ENCODE data around the gene CELSR1. TPM values are rescaled to one million over a fixed set of nuclear protein-coding genes. Genes with fewer than 3 reads are reported as not detected.

Gene CELSR1
- total and polyA plus RNA-seq, 8 donors: 24.6 to 59.8 (median 33.3) TPM

DNA sequence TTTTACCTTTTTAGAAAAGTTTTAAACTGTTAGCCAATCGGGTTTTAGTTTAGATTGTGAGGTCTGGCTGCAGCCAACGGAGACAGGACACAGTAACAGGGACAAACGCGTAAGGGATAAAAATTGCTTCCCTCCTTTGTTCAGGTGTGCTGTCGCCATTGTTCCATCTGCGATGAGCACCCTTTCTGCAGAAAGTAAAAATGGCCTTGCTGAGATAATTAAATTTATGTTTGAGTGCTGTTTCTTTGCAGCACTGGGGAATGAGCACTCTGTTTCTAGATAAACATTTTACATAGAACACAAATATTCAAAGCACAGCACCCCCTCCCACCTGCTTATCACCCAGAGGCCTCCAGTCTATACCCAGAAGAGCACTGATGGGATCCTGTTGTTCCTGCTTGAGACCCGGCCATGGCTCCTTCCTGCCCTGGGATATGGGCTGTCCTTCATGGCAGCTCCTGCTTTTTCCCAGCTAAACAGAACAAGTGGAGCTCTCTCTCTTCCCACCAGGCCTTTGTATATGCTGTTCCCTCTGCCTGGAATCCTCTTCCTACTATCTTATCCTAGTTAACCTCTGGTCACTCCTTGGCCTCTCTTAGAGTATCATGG is 34.3 kb upstream of the CELSR1 start:
- ATAC-seq (no peak), DNase-seq (peak in 1 of 4 donors; percentile 9)
- Histone ChIP-seq H3K4me1 (peaks cover 5 to 30% of the 10 kb centered on the region in 2 donors), H3K4me3 (no peak overlapping the region), H3K27ac (no peak overlapping the region), H3K27me3 (no peaks in the 10 kb centered on the region), H3K36me3 (no peaks in the 10 kb centered on the region), H3K9me3 (peaks cover 0 to 14% of the 10 kb centered on the region in 2 donors)
- TF ChIP-seq, protein P1, sequence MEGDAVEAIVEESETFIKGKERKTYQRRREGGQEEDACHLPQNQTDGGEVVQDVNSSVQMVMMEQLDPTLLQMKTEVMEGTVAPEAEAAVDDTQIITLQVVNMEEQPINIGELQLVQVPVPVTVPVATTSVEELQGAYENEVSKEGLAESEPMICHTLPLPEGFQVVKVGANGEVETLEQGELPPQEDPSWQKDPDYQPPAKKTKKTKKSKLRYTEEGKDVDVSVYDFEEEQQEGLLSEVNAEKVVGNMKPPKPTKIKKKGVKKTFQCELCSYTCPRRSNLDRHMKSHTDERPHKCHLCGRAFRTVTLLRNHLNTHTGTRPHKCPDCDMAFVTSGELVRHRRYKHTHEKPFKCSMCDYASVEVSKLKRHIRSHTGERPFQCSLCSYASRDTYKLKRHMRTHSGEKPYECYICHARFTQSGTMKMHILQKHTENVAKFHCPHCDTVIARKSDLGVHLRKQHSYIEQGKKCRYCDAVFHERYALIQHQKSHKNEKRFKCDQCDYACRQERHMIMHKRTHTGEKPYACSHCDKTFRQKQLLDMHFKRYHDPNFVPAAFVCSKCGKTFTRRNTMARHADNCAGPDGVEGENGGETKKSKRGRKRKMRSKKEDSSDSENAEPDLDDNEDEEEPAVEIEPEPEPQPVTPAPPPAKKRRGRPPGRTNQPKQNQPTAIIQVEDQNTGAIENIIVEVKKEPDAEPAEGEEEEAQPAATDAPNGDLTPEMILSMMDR (IDR thresholded peaks at IDR 0.05): no peak
- intact Hi-C loops (cut with DNase I): no loop called here

DNA sequence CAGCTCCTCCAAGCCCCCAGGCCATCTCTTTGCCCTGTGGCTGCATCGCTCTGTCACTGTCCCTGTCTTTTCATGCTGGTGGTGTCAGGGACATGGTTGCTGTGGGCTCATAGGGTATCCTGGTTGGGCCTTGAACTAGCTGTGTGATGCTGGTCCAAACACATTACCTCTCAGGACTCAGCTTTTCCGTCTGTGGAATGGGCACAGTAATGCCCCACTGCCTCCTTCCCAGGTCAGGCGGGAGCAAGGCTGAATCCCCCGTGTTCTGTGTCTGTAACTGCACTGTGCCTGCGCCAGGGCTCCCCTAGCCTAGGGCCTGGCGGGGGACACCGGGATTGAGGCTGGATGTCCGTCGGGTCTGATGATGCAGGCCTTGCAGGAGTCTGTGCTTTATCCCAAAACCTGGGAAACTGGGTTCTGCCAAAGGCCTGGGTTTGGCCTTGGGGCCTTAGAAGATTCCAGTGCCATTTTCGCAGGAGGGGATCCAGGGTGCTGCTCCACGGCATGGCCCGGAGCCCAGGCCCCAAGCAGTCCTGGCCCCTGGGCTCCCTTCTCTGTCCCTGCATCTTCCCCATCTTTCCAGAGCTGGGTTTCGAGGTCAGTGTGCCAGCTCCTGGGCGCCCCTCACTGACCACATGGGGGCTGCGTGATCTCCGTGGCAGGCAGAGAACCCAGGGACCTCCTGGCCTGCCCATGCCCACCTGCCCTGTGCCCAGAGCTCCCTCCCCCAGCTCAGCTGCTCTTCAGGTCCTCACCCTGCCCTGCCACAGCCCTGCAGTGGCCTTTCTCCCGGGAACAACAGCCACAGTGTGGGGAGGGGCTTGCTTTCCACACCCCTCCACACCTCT is 32.7 kb upstream of the CELSR1 start:
- no peak overlapping the region for H3K27ac ChIP-seq
- TF ChIP-seq, protein P1 (IDR thresholded peaks at IDR 0.05): no peak
- intact Hi-C loops (cut with DNase I): no loop called here
- H3K36me3 ChIP-seq: no peaks in the 10 kb centered on the region
- H3K4me1 ChIP-seq: peaks cover 0 to 15% of the 10 kb centered on the region in 2 donors
- ATAC-seq: no peak
- H3K4me3 ChIP-seq: no peak overlapping the region
- peaks cover 0 to 14% of the 10 kb centered on the region in 2 donors for H3K9me3 ChIP-seq
- no peaks in the 10 kb centered on the region for H3K27me3 ChIP-seq
- peak in 2 of 4 donors; percentile 24 to 51 for DNase-seq

DNA sequence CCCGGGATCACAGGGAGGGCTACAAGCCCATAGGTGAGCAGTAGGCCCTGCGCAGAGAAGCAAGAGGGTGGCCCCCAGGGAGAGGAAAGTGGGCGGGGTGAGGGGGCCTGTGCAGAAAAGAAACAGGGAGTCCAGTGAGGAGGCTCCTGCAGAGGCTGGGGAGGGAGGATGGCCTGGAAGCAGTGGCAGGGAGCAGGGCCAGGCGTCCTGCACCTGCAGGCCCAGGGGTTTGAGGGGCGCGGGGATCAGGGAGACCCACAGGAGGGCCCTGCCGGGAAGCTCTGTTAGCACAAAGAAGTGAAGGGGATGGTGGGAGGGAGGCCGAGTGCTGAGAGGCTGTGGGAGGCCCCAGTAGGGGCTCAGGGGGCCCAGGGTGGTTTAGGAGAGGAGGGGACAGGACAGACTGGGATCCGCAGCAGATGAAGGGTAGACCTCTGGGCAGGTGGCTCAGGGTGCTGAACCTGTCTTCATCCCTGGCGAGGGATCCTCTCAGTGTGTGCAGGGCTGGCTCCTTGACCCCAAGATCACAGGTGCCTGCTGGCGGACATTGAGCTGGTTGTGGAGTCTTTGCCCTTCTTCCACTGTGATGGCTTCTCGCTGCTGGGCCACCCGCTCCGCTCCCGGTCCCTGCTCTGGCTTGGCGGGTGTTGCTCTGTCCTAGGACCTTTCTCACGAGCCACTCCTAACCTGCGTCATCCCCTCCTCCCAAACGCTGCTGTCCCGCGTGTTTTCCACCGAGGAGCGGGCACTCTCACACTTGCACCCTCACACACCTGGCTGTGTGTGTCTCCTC is 31.8 kb upstream of the CELSR1 start:
- H3K4me3 ChIP-seq: no peak overlapping the region
- DNase-seq: peak in 2 of 4 donors; percentile 20 to 58
- H3K27me3 ChIP-seq: no peaks in the 10 kb centered on the region
- H3K9me3 ChIP-seq: peaks cover 0 to 14% of the 10 kb centered on the region in 2 donors
- H3K36me3 ChIP-seq: no peaks in the 10 kb centered on the region
- intact Hi-C loops (cut with DNase I): no loop called here
- H3K27ac ChIP-seq: no peak overlapping the region
- no peak for ATAC-seq
- TF ChIP-seq, protein P1 (IDR thresholded peaks at IDR 0.05): no peak
- H3K4me1 ChIP-seq: peaks cover 0 to 9% of the 10 kb centered on the region in 2 donors

DNA sequence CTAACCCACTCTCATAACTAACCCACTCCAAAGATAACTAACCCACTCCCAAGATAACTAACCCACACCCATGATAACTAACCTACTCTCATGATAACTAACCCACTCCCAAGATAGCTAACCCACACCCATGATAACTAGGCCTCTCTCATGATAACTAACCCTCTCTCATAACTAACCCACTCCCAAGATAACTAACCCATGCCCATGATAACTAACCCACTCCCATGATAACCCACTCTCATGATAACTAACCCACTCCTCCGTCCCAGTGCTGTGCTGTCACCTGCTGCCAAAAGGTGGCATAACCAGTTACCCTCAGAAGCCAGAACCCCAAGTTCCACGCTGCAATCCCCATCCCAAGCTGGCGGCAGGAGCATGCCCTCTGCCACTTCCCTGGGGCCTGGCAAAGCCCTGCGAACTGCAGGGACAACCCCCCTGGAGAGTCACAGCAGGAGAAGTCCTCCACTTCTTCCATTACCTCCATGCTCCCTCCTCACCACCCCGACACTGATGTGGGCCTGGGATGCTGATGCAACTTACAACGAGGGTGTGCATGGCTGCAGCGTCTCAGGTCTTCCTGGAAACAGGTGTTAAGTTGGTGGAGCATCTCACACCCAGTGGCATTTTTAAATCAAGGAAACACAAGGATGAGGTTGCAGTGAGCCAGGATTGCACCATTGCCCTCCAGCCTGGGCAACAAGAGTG is 30.8 kb upstream of the CELSR1 start:
- H3K9me3 ChIP-seq: peaks cover 0 to 14% of the 10 kb centered on the region in 2 donors
- DNase-seq: peak in 2 of 4 donors; percentile 22 to 31
- H3K4me3 ChIP-seq: no peak overlapping the region
- H3K27ac ChIP-seq: no peak overlapping the region
- intact Hi-C loops (cut with DNase I): no loop called here
- TF ChIP-seq, protein P1 (IDR thresholded peaks at IDR 0.05): no peak
- H3K36me3 ChIP-seq: no peaks in the 10 kb centered on the region
- no peak for ATAC-seq
- no peaks in the 10 kb centered on the region for H3K27me3 ChIP-seq
- peaks cover 8 to 12% of the 10 kb centered on the region in 2 donors for H3K4me1 ChIP-seq

All from left lung (tissue), 10 donors.